EH (cell line): ENCODE measurements around the gene LRRC3C.

Experiments used
- DNase-seq: peaks from one replicate; pipeline ENCODE4 v3.0.0-alpha.2; 2015; ENCODE audit warnings: low read depth

LRRC3C gene

DNA sequence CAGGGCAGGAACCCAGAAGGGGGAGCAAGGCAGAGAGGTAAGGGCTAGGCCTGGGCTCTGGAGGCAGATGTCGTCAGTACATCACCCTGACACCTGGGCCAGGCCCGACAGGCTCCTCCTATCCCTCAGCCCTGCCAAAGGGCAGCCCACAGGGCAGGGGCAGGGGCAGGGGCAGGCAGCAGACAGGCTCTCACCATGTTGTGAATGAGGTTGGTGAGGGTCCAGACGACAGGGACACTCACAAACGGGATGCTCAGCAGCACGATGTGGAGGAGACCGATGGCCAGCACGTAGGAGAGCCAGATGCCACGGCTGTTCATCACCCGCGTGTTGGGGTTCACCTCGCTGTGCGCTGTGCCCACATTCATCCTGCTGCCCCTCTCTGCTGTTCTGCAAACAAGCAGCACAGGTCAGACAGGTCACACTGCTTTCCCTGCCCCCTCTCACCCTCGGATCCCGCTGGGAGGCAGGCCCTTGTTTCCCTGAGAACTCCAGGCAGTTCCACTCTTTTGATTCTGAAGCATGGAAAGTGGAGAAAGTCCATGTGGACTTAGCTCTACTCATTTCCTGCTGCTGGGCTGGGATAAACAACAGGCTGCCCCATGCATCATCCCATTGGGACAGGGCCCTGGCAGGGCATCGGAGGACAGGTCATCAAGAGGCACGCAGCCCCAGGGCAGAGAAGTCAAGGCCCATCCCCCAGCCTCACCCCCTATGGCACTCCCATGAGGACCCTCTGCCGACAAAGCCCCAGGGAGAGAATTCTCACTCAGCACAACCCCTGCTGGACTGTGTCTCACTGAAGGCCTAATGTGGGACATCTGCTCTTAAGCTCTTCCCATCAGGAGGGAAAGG, 3.5 kb upstream of the LRRC3C start:
- peak; percentile 52 for DNase-seq

DNA sequence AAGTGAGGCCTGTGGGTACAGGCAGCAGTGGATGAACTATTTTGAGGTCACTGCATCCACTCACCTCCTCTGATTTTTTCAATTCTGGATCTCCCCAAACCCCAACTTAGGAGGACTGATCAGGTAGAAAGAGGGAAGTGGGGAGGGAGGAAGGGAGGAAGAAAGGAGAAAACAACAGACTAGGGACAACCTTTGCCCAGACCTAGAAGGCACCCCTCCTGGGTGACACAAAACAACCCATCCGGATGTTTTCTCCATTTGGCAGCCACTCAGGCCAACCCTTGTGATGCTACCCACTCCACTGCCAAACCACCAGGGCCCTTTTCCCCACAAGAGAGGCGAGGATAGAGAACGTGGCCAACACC, 2.9 kb upstream of the LRRC3C start:
- DNase-seq, result no peak

DNA sequence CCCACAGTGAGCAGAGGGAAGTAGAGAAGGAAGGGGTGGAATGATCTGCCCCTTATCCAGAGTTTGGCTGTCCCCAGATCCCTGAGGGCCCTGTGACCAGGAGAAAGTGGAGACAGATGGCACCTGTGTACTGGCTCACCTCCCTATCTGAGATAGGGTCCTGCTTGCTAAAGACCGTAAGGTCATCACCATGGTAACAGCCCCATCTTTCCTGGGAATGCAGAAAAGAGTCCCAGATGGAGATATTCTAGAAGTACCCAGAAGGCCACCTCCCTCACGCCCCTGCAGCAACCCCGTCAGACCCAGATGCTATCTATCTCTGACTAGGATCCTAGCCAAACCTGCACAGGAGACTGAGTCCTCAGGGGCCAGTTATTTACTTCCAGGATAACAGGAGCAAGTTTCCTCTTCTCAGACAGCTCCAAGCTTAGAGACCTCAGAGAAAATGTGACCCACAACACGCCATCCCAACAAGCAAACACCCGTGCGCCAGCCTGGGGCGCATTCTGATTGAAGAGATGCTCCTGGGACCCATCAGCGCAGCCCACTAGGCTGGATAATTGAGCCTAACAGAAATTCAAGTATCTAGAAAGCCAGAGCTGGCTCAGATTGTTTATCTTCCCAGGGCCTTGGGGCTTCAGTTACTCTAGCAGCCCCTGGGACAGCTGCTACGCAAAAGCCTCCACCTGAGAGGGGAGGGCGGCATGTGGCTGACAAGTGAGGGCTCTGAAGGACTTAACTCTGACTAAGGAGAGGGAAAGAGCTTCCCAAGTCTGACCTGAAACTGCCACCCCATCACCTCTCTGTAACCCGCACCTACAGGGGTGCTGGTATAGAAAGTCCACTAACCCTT, 2.0 kb upstream of the LRRC3C start:
- DNase-seq, result no peak

DNA sequence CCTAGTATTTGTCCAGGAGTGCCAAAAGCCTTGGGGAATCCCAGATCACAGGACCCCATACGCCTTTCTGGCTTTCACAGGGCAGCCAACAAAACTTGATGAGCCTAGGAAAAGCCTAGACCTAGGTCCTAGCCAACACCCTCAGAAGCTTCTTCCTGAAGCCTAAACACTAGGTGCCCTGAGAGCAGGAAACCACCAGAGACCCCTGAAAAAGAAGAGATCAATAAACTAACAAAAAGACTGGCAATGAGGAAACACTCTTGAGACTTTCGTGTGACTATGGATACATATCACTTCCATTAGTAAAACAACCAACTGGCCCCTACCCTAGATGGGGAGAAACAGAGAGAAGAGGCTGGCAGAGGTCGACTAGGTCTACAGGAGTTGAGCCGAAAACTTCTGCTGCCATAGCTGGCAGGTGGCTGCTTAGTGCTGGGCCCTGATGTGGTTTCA, 1.4 kb upstream of the LRRC3C start:
- DNase-seq, result no peak

DNA sequence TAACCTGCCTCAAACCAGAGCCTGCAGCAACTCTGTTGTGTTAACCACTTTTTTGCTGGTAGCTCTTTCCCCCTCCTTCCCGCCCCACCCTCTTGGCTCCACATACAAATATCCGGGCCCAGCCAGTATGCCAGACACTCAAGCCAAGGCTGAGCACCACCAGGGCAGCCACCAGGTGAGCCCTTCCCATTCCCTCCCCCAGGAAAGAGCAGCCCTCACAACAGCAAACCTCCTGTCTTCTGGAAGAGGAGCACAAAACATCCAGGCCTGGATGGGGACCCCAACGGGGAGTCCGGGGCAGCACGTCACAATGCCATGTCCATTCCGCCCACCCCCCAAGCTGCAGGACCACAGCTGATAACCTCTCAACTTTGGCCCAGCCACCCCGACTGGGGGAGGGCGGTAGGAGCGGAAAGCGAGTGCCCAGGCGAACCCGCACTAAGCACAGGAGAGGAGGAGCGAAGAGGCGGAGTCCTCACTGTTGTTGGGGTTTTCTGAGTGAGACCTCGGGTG, 888 bp upstream of the LRRC3C start:
- DNase-seq, result peak; percentile 33

- peak; percentile 23 for DNase-seq
Measured at GRCh38 chr17:39927929-39928857, 661 bp downstream of the LRRC3C start.

DNA sequence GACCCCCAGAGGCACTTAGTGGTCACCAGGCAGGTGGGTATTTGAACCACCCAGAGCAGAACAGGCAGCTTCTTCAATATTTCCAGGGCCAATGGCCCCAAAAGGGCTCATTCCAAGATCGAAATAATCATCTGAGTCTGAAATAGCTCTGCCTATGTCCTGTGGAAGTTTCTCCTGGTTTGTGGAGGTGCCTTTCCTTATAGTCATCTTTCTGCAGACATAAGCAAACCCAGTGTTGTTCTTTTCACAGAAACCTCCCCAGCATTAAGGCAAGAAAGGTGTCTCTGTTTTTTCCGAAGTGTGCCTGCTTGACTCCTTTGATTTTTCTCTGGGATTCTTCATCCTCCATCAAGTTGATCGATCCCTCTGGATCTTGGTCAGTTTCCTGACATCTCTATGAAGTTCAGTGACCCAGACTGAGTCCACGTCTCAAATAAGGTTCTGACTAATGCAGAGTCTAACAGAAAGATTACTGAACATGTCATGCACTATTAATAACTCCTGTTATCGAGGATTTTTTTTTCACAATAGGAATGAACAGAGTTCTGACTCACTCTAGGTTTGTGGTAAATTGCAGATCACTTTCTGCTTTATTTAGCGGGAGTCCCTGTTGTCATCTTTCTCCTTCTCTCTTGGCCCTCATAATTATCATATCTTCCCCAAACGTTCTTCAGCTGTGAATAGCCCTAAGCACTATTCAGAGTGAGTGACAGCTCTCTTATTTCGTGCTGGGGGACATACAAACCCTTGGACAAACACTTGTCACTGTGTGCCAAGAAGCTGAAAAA, 1.5 kb downstream of the LRRC3C start:
- peak; percentile 98 for DNase-seq

- DNase-seq, result peak; percentile 94
Measured at GRCh38 chr17:39929646-39930407, 2.3 kb downstream of the LRRC3C start.

GRCh38 chr17:39933912-39934311, 6.4 kb downstream of the LRRC3C start:
- DNase-seq, result no peak

DNA sequence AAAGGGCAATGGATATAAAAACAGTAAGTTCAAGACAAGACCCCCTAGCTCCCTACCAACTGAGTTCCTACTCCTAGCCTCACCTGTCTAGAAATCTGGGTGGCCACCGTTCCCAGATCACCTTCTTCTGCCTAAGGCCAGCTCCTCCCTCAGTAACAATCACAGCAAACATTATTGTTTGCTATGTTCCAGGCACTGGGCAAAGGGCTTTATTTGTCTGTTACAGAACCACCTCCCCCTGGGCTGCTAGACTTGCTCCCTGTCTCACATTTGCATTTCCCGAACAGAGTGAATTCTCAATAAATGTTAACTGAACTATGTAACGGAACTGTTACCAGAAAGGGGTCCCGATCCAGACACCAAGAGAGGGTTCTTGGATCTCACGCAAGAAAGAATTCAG, 6.8 kb downstream of the LRRC3C start:
- no peak for DNase-seq

DNA sequence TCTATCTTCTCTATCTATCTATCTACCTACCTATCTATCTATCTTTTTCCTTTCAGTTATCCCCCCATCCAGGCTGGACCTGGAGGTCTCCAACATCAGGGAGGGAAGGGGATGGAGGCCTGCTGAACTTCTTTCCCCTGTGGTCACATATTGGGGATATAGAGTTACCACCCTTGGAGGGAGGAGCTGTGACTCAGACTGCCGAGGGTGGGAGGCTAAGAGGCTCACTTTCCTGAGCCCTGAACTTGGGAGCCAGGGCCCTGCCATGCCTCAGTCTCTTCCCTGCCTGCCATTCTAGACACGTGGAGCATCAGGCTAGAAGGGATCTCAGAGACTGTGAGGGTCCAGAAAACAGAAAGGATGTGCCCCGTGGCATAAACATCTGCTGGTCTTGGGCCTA, 8.4 kb downstream of the LRRC3C start:
- DNase-seq, result peak; percentile 42

DNA sequence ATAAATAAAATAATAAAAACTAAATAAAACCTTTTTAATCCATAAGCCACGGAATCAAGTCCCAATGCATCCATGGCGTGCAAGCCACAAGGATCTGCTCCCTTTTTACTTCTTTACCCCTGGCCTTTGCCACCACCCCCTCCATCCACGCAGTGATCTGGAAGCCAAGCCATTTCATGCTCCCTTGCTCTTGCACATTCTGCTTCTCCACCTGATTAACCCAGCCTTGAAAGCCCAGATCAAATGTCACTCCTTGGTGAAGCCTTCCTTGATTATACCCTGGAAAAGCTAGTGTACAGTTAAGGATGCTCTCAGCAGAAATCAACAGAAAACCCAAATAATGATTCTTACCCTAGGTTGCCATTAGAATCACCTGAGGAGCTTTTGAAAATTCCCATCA, 9.9 kb downstream of the LRRC3C start:
- DNase-seq, result no peak

DNA sequence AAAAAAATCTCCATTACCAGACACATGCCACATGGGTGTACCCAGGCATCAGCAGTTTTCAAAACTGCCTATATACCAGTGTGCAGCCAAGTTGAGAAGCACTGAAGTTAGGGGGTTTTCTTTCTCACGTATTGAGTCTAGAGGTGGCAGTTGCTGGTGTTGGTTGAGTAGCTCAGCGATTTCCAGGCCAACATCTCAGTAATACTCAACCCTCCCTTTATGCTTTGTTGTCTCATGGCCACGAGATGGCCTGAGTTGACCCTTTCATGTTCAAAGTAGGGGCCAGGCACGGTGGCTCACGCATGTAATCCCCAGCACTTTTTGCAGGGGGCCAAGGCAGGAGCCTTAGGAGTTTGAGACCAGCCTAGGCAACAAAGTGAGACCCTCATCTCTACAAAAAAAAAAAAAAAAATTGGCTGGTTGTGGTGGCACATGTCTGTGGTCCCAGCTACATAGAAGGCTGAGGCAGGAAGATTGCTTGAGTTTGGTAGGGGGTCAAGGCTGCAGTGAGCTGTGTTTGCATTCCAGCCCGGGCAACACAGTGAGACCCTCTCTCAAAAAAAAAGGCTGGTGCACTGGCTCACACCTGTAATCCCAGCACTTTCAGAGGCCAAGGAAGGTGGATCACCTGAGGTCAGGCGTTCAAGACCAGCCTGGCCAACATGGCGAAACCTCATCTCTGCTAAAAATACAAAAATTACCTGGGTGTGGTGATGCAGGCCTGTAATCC, 10.8 kb downstream of the LRRC3C start:
- no peak for DNase-seq

GRCh38 chr17:39939106-39939505, 11.6 kb downstream of the LRRC3C start:
- DNase-seq, result no peak

- peak; percentile 90 for DNase-seq
Measured at GRCh38 chr17:39939588-39940419, 12.3 kb downstream of the LRRC3C start.

GRCh38 chr17:39943702-39944392, 16.3 kb downstream of the LRRC3C start:
- DNase-seq, result no peak

DNA sequence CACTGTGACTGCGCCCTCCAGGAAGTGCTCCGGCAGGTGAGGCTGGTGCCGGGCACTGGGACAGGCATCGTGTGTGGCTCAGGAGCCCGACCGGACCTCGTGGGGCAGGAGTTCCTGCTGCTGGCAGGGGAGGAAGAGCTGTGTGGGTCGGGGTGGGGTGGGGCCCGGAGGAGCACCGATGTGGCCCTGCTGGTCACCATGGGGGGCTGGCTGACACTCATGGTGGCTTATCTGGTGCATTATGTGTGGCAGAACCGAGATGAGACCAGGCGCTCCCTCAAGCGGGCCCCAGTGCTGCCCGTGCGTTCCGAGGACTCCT, 16.8 kb downstream of the LRRC3C start:
- DNase-seq, result no peak
